Measurements from ENCODE around the gene SDC3.

SDC3 gene

GRCh38 chr1:30928171-30928570 is 19.6 kb upstream of the SDC3 start:
- DNase-seq (ENCODE audit: low spot score) = no peak

GRCh38 chr1:30927448-30927847 is 18.9 kb upstream of the SDC3 start:
- DNase-seq (ENCODE audit: low spot score) = no peak

GRCh38 chr1:30923597-30923996 is 15.0 kb upstream of the SDC3 start:
- no peak for DNase-seq (ENCODE audit: low spot score)

GRCh38 chr1:30920827-30921226 is 12.3 kb upstream of the SDC3 start:
- DNase-seq (ENCODE audit: low spot score) = no peak

- no peak for DNase-seq (ENCODE audit: low spot score)
Observed at GRCh38 chr1:30919025-30919881, 10.7 kb upstream of the SDC3 start.

GRCh38 chr1:30916296-30916695 is 7.7 kb upstream of the SDC3 start:
- DNase-seq (ENCODE audit: low spot score) = no peak

- no peak for DNase-seq (ENCODE audit: low spot score)
Observed at GRCh38 chr1:30915491-30916230, 7.1 kb upstream of the SDC3 start.

GRCh38 chr1:30914931-30915330 is 6.4 kb upstream of the SDC3 start:
- DNase-seq (ENCODE audit: low spot score) = no peak

GRCh38 chr1:30914587-30914922 is 6.0 kb upstream of the SDC3 start:
- no peak for DNase-seq (ENCODE audit: low spot score)

- no peak for DNase-seq (ENCODE audit: low spot score)
Observed at GRCh38 chr1:30912913-30913652, 4.5 kb upstream of the SDC3 start.

GRCh38 chr1:30912224-30912623 is 3.7 kb upstream of the SDC3 start:
- no peak for DNase-seq (ENCODE audit: low spot score)

GRCh38 chr1:30911059-30911954 is 2.7 kb upstream of the SDC3 start:
- peak; percentile 86 for DNase-seq (ENCODE audit: low spot score)

- DNase-seq (ENCODE audit: low spot score) = no peak
Observed at GRCh38 chr1:30909365-30910068, 959 bp upstream of the SDC3 start.

GRCh38 chr1:30908316-30908695 is 252 bp downstream of the SDC3 start:
- no peak for DNase-seq (ENCODE audit: low spot score)

GRCh38 chr1:30907481-30908315 is 860 bp downstream of the SDC3 start:
- no peak for DNase-seq (ENCODE audit: low spot score)

GRCh38 chr1:30906631-30907441 is 1.7 kb downstream of the SDC3 start:
- DNase-seq (ENCODE audit: low spot score) = no peak

- no peak for DNase-seq (ENCODE audit: low spot score)
Observed at GRCh38 chr1:30905916-30906620, 2.5 kb downstream of the SDC3 start.

GRCh38 chr1:30905403-30905802 is 3.2 kb downstream of the SDC3 start:
- DNase-seq (ENCODE audit: low spot score) = no peak

GRCh38 chr1:30904962-30905335 is 3.6 kb downstream of the SDC3 start:
- no peak for DNase-seq (ENCODE audit: low spot score)

Measured in globus pallidus (tissue), 1 donor.